Gastroesophageal sphincter (tissue), 3 donors: ENCODE data around the gene TEX264.
"Not testable (repeated sequence)": the region's sequence is repeated elsewhere in the genome, so short reads cannot be mapped to it uniquely, and the experiment has no call there.

Experiments
- EP300 ChIP-seq: sonication (generic); formaldehyde crosslinking; IDR thresholded peaks from one replicate; pipeline ENCODE4 v1.6.1; 2017; ENCODE audit warnings: antibody characterized with exemption, mild to moderate bottlenecking
- POLR2A ChIP-seq, 2 donors: fragments of 450-650 bp; IDR thresholded peaks; one replicate each; pipeline ENCODE4 v1.6.1; 2017; ENCODE audit warnings: antibody characterized with exemption in 2 of 2, mild to moderate bottlenecking in 2 of 2, moderate library complexity in 1 of 2
- POLR2AphosphoS5 ChIP-seq: sonication (generic); formaldehyde crosslinking; IDR thresholded peaks from one replicate; pipeline ENCODE4 v1.6.1; 2017; ENCODE audit warnings: antibody characterized with exemption
- TF ChIP-seq, protein P1 (sequence below), 4 experiments: fragments of 200-600 bp in 2 of 4; fragments of 450-650 bp in 2 of 4; sonication (generic) in 1 of 4; IDR thresholded peaks; one replicate each; pipeline ENCODE4 v1.5.1; 2017 to 2019; ENCODE audit warnings: antibody characterized with exemption in 4 of 4, mild to moderate bottlenecking in 2 of 4, moderate library complexity in 2 of 4

DNA sequence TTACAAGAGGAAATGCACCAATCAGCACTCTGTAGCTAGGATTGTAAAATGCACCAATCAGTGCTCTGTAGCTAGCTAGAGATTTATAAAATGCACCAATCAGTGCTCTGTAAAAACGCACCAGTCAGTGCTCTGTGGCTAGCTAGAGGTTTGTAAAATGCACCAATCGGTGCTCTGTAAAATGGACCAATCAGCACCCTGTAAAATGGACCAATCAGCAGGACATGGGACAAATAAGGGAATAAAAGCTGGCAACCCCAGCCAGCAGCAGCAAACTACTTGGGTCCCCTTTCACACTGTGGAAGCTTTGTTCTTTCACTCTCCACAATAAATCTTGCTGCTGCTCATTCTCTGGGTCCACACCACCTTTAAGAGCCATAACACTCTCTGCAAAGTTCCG, 71.3 kb downstream of the TEX264 start:
- TF ChIP-seq, protein P1, sequence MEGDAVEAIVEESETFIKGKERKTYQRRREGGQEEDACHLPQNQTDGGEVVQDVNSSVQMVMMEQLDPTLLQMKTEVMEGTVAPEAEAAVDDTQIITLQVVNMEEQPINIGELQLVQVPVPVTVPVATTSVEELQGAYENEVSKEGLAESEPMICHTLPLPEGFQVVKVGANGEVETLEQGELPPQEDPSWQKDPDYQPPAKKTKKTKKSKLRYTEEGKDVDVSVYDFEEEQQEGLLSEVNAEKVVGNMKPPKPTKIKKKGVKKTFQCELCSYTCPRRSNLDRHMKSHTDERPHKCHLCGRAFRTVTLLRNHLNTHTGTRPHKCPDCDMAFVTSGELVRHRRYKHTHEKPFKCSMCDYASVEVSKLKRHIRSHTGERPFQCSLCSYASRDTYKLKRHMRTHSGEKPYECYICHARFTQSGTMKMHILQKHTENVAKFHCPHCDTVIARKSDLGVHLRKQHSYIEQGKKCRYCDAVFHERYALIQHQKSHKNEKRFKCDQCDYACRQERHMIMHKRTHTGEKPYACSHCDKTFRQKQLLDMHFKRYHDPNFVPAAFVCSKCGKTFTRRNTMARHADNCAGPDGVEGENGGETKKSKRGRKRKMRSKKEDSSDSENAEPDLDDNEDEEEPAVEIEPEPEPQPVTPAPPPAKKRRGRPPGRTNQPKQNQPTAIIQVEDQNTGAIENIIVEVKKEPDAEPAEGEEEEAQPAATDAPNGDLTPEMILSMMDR (IDR thresholded peaks at IDR 0.05), result not testable (repeated sequence)
- TF ChIP-seq POLR2A (IDR thresholded peaks at IDR 0.05); EP300; POLR2AphosphoS5: not testable (repeated sequence)
